GM19452 (cell line): ENCODE measurements around the gene OPHN1.
"Not testable (repeated sequence)": the region's sequence is repeated elsewhere in the genome, so short reads cannot be mapped to it uniquely, and the experiment has no call there.

ENCODE experiments used
- ATAC-seq: cut with Tn5 transposase; IDR thresholded peaks from one replicate; pipeline ENCODE4 v1.9.1; 2021; ENCODE audit not compliant: unreplicated experiment

Gene OPHN1

GRCh38 chrX:68083510-68083909, 349.8 kb downstream of the OPHN1 start:
- no peak for ATAC-seq

GRCh38 chrX:68079961-68080360, 353.3 kb downstream of the OPHN1 start:
- no peak for ATAC-seq

GRCh38 chrX:68078801-68079200, 354.5 kb downstream of the OPHN1 start:
- ATAC-seq = not testable (repeated sequence)

- no peak for ATAC-seq
These were observed 355.9 kb downstream of the OPHN1 start for GRCh38 chrX:68077378-68077777.

GRCh38 chrX:68072041-68072440, 361.3 kb downstream of the OPHN1 start:
- no peak for ATAC-seq

- ATAC-seq = not testable (repeated sequence)
These were observed 363.2 kb downstream of the OPHN1 start for GRCh38 chrX:68070119-68070518.

GRCh38 chrX:68061206-68061535, 372.1 kb downstream of the OPHN1 start:
- no peak for ATAC-seq

- ATAC-seq = no peak
These were observed 372.6 kb downstream of the OPHN1 start for GRCh38 chrX:68060506-68061205.

- ATAC-seq = no peak
These were observed 373.8 kb downstream of the OPHN1 start for GRCh38 chrX:68059469-68059868.

- no peak for ATAC-seq
These were observed 383.8 kb downstream of the OPHN1 start for GRCh38 chrX:68049466-68049865.

- no peak for ATAC-seq
These were observed 384.5 kb downstream of the OPHN1 start for GRCh38 chrX:68048774-68049173.

GRCh38 chrX:68045008-68045577, 388.2 kb downstream of the OPHN1 start:
- ATAC-seq = no peak

GRCh38 chrX:68043713-68044438, 389.4 kb downstream of the OPHN1 start:
- no peak for ATAC-seq

GRCh38 chrX:68041110-68041509, 392.2 kb downstream of the OPHN1 start:
- ATAC-seq = no peak

- ATAC-seq = no peak
These were observed 414.8 kb downstream of the OPHN1 start for GRCh38 chrX:68018248-68019203.

GRCh38 chrX:67998540-67998939, 434.8 kb downstream of the OPHN1 start:
- ATAC-seq = no peak
